CD1c-positive myeloid dendritic cell (primary cell): ENCODE data around the gene SLC25A45.

Experiments used
- DNase-seq: peaks from one replicate; pipeline ENCODE4 v3.0.0-alpha.2; 2016; ENCODE audit errors: extremely low spot score

SLC25A45 gene

GRCh38 chr11:65404638-65405339 lies 22.3 kb upstream of the SLC25A45 start:
- no peak for DNase-seq

- DNase-seq: no peak
Measured at GRCh38 chr11:65404210-65404609, 21.8 kb upstream of the SLC25A45 start.

DNA sequence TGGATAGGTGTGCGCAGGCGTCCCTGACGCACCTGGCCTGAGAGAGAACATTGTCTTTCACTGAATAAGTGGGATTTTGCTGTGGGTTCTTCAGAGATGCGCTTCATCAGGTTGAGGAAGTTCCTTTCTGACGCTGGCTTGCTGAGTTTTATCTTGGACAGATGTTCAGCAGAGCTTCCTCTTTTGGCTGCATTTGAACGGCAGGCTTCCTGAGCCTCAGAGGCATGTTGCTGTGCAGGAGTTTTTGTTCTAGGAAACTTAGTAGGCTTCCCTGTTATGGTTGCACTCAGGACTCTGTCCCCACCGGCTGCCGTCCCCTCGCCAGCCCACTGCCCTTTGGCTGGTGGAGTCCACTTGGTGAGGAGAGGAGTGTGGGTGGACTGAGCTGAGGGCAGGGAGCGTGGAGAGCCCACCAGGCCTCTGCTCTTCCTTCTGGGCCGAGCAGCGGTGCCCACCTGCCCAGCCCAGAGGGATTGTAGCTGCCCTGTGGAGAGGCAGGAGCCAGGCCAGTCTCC lies 21.2 kb upstream of the SLC25A45 start:
- peak; percentile 87 for DNase-seq

DNA sequence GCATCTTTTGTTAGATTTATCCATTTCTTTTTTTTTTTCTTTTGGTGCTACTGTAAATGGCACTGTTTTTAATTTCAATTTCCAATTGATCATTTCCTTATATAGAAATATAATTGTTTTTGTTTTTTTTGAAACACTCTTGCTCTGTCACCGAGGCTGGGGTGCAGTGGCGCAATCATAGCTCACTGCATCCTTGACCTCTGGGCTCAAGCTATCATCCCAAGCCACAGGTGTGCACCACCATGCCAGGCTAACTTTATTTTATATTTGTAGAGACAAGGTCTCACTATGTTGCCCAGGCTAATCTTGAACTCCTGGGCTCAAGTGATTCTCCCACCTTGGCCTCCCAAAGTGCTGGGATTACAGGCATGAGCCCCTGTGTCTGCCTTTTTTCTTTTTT lies 20.3 kb upstream of the SLC25A45 start:
- DNase-seq: no peak

DNA sequence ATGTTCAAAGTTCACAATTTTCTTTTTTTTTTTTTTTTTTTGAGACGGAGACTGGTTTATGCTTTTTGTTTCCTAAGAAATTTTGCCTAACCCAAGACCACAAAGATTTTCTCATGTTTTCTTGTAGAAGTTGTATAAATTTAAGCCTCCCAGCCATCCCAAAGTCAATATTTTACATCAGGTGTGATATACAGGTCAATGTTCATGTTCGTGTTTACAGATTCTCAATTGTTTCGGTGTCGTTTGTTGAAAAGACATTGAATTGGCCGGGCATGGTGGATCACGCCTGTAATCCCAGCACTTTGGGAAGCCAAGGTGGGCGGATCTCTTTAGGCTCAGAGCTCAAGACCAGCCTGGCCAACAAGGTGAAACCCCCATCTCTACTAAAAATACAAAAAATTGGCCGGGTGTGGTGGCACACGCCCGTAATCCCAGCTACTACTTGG lies 19.4 kb upstream of the SLC25A45 start:
- no peak for DNase-seq

GRCh38 chr11:65401073-65401802 lies 18.8 kb upstream of the SLC25A45 start:
- DNase-seq: no peak

- no peak for DNase-seq
Measured at GRCh38 chr11:65400307-65401072, 18.0 kb upstream of the SLC25A45 start.

- no peak for DNase-seq
Measured at GRCh38 chr11:65399845-65400244, 17.4 kb upstream of the SLC25A45 start.

GRCh38 chr11:65399249-65399648 lies 16.8 kb upstream of the SLC25A45 start:
- no peak for DNase-seq

DNA sequence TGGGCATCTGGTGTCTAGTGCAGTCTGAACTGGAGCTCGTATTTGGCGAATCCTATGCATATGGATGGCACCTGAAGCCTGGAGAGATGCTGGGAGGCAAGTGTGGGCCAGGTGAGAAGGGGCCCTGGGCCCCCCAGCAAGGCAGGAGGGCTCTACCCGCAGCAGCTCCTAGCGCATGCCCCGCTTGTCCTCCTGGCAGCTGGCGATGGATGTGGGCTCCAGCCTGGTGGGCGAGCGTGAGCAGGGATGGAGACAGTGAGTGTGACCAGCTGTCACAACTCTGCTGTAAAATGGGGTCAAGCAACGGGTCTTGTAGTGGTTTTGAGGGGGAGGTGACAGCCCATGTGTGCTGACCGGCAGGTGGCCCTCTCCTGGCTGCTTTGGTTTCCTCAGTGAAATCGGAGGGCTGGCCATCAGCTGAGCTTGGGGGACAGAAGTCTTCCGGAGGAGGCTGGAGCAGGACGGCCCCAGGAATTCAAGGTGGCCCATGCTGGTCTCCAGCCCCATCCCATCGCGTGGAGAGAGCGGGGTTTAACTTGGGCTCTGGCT lies 16.0 kb upstream of the SLC25A45 start:
- no peak for DNase-seq

- DNase-seq: no peak
Measured at GRCh38 chr11:65396769-65397745, 14.6 kb upstream of the SLC25A45 start.

DNA sequence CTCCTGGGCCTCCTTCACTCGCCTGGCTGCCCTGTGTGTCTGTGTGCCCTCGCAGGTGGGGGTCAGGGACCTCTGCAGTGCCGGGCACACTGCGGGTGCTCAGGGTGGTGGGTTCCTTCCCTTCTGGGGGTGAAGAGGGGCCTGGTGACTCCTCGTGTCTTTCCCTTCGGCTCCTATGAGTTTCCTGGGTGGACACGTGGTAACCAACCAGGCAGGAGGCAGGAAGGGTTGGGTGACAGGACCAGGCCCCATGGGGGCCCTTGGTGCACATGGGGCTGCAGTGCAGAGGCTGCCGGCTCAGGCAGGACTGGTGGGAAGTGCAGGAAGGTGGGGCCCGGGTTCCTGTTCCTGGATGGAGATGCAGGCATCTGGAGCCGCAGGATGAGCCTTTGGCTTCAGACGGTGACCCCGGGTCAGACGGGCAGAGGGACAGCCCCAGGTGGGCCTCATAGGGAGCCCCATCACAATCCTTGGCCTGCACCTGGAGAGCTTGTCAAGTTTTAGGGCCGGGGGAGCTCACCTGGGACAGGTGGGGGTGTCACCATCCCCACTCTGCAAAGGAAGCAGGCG lies 13.6 kb upstream of the SLC25A45 start:
- no peak for DNase-seq

DNA sequence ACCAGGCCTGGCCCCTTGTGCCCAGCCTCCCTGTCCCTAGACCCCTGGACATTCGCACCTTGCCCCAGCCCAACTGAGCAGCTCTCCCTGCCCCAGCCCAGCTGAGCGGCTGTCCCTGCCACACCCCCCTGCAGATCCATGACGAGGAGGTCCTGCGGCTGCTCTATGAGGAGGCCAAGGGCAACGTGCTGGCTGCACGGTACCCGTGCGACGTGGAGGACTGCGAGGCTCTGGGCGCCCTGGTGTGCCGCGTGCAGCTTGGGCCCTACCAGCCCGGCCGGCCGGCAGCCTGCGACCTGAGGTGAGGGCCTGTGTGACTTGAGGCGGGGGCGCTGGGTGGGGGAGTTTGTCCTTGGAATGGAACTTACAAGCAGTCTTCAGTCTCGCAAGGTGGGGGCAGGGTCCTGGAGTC lies 11.7 kb upstream of the SLC25A45 start:
- no peak for DNase-seq

GRCh38 chr11:65393513-65394079 lies 11.2 kb upstream of the SLC25A45 start:
- no peak for DNase-seq

DNA sequence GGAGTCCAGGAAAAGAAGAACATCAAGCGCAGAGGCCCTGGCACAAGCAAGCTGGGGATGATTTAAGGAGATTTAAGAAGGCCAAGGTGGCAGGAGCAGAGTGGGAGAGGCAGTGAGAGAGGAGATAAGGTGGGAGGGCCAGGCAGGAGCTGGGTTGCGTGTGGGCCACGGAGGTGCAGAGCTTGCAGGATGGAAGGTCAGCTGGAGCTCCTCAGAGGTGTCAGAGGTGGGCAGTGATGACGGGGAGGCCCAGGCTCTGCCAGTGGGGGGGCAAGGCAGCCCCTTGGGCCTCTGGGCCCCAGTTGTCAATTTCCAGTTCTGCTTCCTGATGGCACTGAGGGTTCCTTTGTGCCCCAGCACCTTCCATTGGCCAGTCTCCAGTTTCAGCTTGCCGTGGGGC lies 10.5 kb upstream of the SLC25A45 start:
- DNase-seq: no peak

GRCh38 chr11:65392186-65392829 lies 9.9 kb upstream of the SLC25A45 start:
- no peak for DNase-seq

DNA sequence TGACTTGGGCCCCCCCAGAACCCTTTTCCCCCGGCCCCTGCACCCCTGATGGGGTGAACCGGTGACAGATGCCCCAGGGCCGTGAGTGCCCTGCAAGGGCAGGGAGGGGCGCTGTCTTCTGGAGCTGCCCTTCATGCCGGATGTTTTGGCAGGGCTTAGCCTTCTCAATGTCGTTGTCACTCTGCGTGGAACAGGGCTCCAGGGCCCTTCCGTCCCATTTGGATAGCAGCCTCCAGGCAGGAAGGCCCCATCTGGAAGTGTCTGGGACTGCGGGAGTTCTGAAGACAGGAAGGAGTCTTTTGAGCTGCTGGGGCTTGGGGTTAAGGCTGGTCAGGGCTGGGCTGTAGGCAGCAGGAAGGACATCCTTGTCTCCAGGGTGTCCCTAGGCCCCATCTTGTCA lies 8.6 kb upstream of the SLC25A45 start:
- no peak for DNase-seq

DNA sequence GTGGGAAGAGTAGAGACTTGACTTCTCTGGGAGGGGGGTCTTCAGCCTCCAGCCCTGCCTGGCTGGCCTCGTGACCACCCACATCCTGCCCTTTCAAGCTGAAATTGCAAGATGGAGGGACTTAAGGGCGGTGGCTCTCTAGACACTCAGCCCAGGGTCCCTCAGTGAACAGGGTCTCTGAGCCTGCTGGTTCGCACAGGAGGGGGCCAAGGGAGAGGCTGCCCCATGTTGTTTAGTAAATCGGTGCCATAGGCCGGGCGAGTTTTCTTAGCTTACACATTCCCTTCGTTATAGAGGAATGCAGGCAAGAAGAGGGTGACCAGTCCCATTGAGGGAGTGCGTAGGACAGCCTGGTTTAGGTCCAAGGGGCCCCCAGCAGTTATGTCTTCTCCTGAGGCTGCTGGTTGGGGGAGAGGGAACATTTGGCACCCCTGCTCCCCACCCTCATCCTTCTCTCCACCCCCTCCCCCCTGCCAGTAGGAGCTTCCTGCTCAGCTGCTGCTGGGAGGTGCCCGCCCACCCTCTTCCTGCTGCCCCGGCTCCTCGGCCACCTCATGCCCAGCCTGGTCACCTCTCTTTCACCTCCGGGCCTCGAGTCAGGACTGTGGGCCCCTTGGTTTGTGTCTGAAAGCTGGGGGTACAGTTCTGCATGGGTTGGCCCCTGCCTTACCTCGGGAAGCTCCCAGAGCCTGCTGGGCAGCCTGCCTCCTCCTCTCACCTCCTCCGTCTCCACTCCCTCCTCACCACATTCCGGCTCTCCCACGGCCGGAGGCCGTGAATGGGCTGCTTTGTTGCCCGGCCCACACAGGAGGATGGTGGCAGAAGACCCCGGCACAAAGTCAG lies 7.9 kb upstream of the SLC25A45 start:
- DNase-seq: no peak
